Left lung (tissue), 10 donors: ENCODE data around the gene TAS2R60. TPM values are rescaled to one million over a fixed set of nuclear protein-coding genes. Genes with fewer than 3 reads are reported as not detected.

Experiments
- ATAC-seq: fragments of 200-7000 bp; cut with Tn5 transposase; one replicate; pipeline ENCODE4 v1.9.1; 2020; ENCODE audit warnings: moderate library complexity
- DNase-seq, 4 donors: peaks; one replicate each; pipeline ENCODE4 v3.0.0-alpha.2; 2013 to 2020
- H3K27ac ChIP-seq, 2 donors: fragments of 200-600 bp; sonication (generic) in 1 of 2; one replicate each; pipeline versions ENCODE4 v1.5.0 to v1.8.0; 2020 to 2021
- H3K27me3 ChIP-seq, 2 donors: fragments of 200-600 bp; sonication (generic) in 1 of 2; one replicate each; pipeline versions ENCODE4 v1.5.0 to v1.8.0; 2020 to 2021
- H3K36me3 ChIP-seq, 2 donors: fragments of 200-600 bp; sonication (generic) in 1 of 2; one replicate each; pipeline versions ENCODE4 v1.5.0 to v1.8.0; 2020 to 2021
- H3K4me1 ChIP-seq, 2 donors: fragments of 200-600 bp; one replicate each; pipeline ENCODE4 v1.8.0; 2021
- H3K4me3 ChIP-seq, 2 donors: fragments of 200-600 bp; sonication (generic) in 1 of 2; one replicate each; pipeline versions ENCODE4 v1.5.0 to v1.8.0; 2020 to 2021; ENCODE audit warnings: mild to moderate bottlenecking in 1 of 2
- H3K9me3 ChIP-seq, 2 donors: fragments of 200-600 bp; sonication (generic) in 1 of 2; one replicate each; pipeline versions ENCODE4 v1.5.0 to v1.8.0; 2020 to 2021
- CTCF ChIP-seq, 2 donors: fragments of 200-600 bp; sonication (generic) in 1 of 2; IDR thresholded peaks; one replicate each; pipeline versions ENCODE4 v1.5.0 to v1.8.0; 2021; ENCODE audit warnings: antibody characterized with exemption in 2 of 2
- intact Hi-C, 2 donors: fragments of 100-400 bp; cut with DNase I; formaldehyde crosslinking; loops; one replicate each; pipeline versions ENCODE4 v1.11.2 to v1.14.2; 2022
- polyA plus RNA-seq, 6 donors: library from polyadenylated mRNA; unstranded; fragments of 120-200 nt; gene quantifications; one replicate each; pipeline ENCODE4 v1.2.1, GENCODE V29; 2013; ENCODE audit not compliant: insufficient read length in 6 of 6
- total RNA-seq, 2 donors: library from RNA; stranded (reverse); fragmentation: NEBNext Ultra II Directional; extraction: Animal tissue kit (Norgen Biotek cat#: 25700); gene quantifications; one replicate each; pipeline ENCODE4 v1.2.1, GENCODE V29; 2021
- donor health status: DM: no; HTN: yes; CAD: no.
- donor health status: DM: no; HTN: no; CAD: no.

The TAS2R60 gene
- total and polyA plus RNA-seq, 8 donors, result not detected

GRCh38 chr7:143492799-143493739 lies 49.8 kb downstream of the TAS2R60 start:
- Histone ChIP-seq H3K9me3 (no peaks in the 10 kb centered on the region), H3K27ac (no peak overlapping the region), H3K27me3 (no peaks in the 10 kb centered on the region), H3K4me3 (no peak overlapping the region), H3K36me3 (no peaks in the 10 kb centered on the region), H3K4me1 (peaks cover 9 to 13% of the 10 kb centered on the region in 2 donors)
- DNase-seq (no peak), ATAC-seq (no peak)
- intact Hi-C loops, result no loop called here
- no peak for TF ChIP-seq CTCF (IDR thresholded peaks at IDR 0.05)

GRCh38 chr7:143493751-143494150 lies 50.5 kb downstream of the TAS2R60 start:
- no peak for ATAC-seq

More at GRCh38 chr7:143493751-143494150, 50.5 kb downstream of the TAS2R60 start:
- TF ChIP-seq CTCF (IDR thresholded peaks at IDR 0.05), result no peak
- Histone ChIP-seq H3K27ac (no peak overlapping the region), H3K27me3 (no peaks in the 10 kb centered on the region), H3K9me3 (no peaks in the 10 kb centered on the region), H3K4me3 (no peak overlapping the region), H3K36me3 (no peaks in the 10 kb centered on the region), H3K4me1 (peaks cover 9 to 12% of the 10 kb centered on the region in 2 donors)
- intact Hi-C loops, result no loop called here
- DNase-seq, result no peak

Other genes starting within 250 kb of the TAS2R60 start
- gene TAS2R40, start 221.4 kb upstream of the TAS2R60 start, total RNA-seq, result not detected
- not detected for gene TAS2R40, start 221.4 kb upstream of the TAS2R60 start, polyA plus RNA-seq
- gene GSTK1, start 180.0 kb upstream of the TAS2R60 start, total RNA-seq, result 100 to 1,000 TPM; 124 to 151 TPM
- 100 to 1,000 TPM; 109 to 125 (median 119) TPM for gene GSTK1, start 180.0 kb upstream of the TAS2R60 start, polyA plus RNA-seq
- gene TMEM139, start 158.5 kb upstream of the TAS2R60 start, total RNA-seq, result 10 to 100 TPM; 18.5 to 48.1 TPM
- 1 to 10 TPM; 3.0 to 9.0 (median 7.0) TPM for gene TMEM139, start 158.5 kb upstream of the TAS2R60 start, polyA plus RNA-seq
- 10 to 100 TPM; 36.3 to 43.0 TPM for gene CASP2, start 155.1 kb upstream of the TAS2R60 start, total RNA-seq
- gene CASP2, start 155.1 kb upstream of the TAS2R60 start, polyA plus RNA-seq, result 10 to 100 TPM; 54.6 to 66.0 (median 61.7) TPM
- gene CLCN1, start 127.3 kb upstream of the TAS2R60 start, total RNA-seq, result under 1 TPM; 0.08 to 0.09 TPM
- gene CLCN1, start 127.3 kb upstream of the TAS2R60 start, polyA plus RNA-seq, result under 1 TPM in 1 of 6 donors, not detected in 5; 0.08 TPM
- gene FAM131B, start 80.7 kb upstream of the TAS2R60 start, total RNA-seq, result 1 to 10 TPM in 1 of 2 donors, under 1 TPM in 1; 0.60 to 1.6 TPM
- 1 to 10 TPM; 1.4 to 2.3 (median 1.8) TPM for gene FAM131B, start 80.7 kb upstream of the TAS2R60 start, polyA plus RNA-seq
- gene ZYX, start 62.1 kb upstream of the TAS2R60 start, total RNA-seq, result 100 to 1,000 TPM; 180 to 307 TPM
- gene ZYX, start 62.1 kb upstream of the TAS2R60 start, polyA plus RNA-seq, result 100 to 1,000 TPM; 117 to 249 (median 181) TPM
- gene EPHA1, start 34.6 kb upstream of the TAS2R60 start, total RNA-seq, result 10 to 100 TPM; 11.6 to 16.1 TPM
- gene EPHA1, start 34.6 kb upstream of the TAS2R60 start, polyA plus RNA-seq, result 10 to 100 TPM; 13.5 to 17.5 (median 14.5) TPM
- gene TAS2R41, start 34.4 kb downstream of the TAS2R60 start, total RNA-seq, result not detected
- gene TAS2R41, start 34.4 kb downstream of the TAS2R60 start, polyA plus RNA-seq, result not detected
- gene CTAGE15, start 128.3 kb downstream of the TAS2R60 start, total RNA-seq, result under 1 TPM; 0.29 to 0.79 TPM
- gene CTAGE15, start 128.3 kb downstream of the TAS2R60 start, polyA plus RNA-seq, result 1 to 10 TPM in 3 of 6 donors, under 1 TPM in 3; 0.50 to 1.8 (median 1.3) TPM
- gene TCAF2, start 177.5 kb downstream of the TAS2R60 start, total RNA-seq, result 1 to 10 TPM; 1.8 to 3.0 TPM
- 1 to 10 TPM; 3.6 to 6.9 (median 4.9) TPM for gene TCAF2, start 177.5 kb downstream of the TAS2R60 start, polyA plus RNA-seq